HG02973 (cell line): ENCODE data around the gene RPL36.
"Not testable (repeated sequence)": the region's sequence is repeated elsewhere in the genome, so short reads cannot be mapped to it uniquely, and the experiment has no call there.

Source experiments
- ATAC-seq: cut with Tn5 transposase; IDR thresholded peaks from one replicate; pipeline ENCODE4 v1.9.1; 2021; ENCODE audit warnings: moderate library complexity; ENCODE audit not compliant: unreplicated experiment

RPL36 gene

GRCh38 chr19:5688262-5688881 is 1.7 kb upstream of the RPL36 start:
- not testable (repeated sequence) for ATAC-seq

GRCh38 chr19:5690955-5691821 is 1.1 kb downstream of the RPL36 start:
- ATAC-seq, result no peak

- ATAC-seq, result no peak
Observed at GRCh38 chr19:5691822-5692722, 2.0 kb downstream of the RPL36 start.

GRCh38 chr19:5692723-5693194 is 2.7 kb downstream of the RPL36 start:
- ATAC-seq, result no peak

GRCh38 chr19:5693195-5694166 is 3.4 kb downstream of the RPL36 start:
- no peak for ATAC-seq

GRCh38 chr19:5694167-5694955 is 4.3 kb downstream of the RPL36 start:
- ATAC-seq, result no peak

GRCh38 chr19:5694956-5695648 is 5.0 kb downstream of the RPL36 start:
- no peak for ATAC-seq

GRCh38 chr19:5695649-5696195 is 5.6 kb downstream of the RPL36 start:
- no peak for ATAC-seq

- ATAC-seq, result no peak
Observed at GRCh38 chr19:5696196-5697021, 6.3 kb downstream of the RPL36 start.

GRCh38 chr19:5697022-5697889 is 7.2 kb downstream of the RPL36 start:
- ATAC-seq, result no peak

- no peak for ATAC-seq
Observed at GRCh38 chr19:5697890-5698634, 8.0 kb downstream of the RPL36 start.

GRCh38 chr19:5698635-5699422 is 8.7 kb downstream of the RPL36 start:
- no peak for ATAC-seq

GRCh38 chr19:5700455-5701092 is 10.5 kb downstream of the RPL36 start:
- ATAC-seq, result no peak

GRCh38 chr19:5702053-5702410 is 11.9 kb downstream of the RPL36 start:
- not testable (repeated sequence) for ATAC-seq
